ENCODE results near the gene RAPGEF1.

- TF ChIP-seq POLR2A (IDR thresholded peaks at IDR 0.05; ENCODE audit: low read depth, low read length) (no peak), POLR2AphosphoS5 (IDR thresholded peaks at IDR 0.05; ENCODE audit: low read depth, low read length) (no peak), SPI1 (IDR thresholded peaks at IDR 0.05; ENCODE audit: low read depth, low read length) (no peak), TAF1 (IDR thresholded peaks at IDR 0.05; ENCODE audit: low read depth, low read length) (no peak)
Observed at GRCh38 chr9:131603711-131604439, 136.0 kb downstream of the RAPGEF1 start.
